ENCODE measurements around the gene RPEL1. TPM values are rescaled to one million over a fixed set of nuclear protein-coding genes. Genes with fewer than 3 reads are reported as not detected.
"Not testable (repeated sequence)": the region's sequence is repeated elsewhere in the genome, so short reads cannot be mapped to it uniquely, and the experiment has no call there.

Gene RPEL1
- polyA plus RNA-seq, 3 donors from 2014 or later, result not detected

DNA sequence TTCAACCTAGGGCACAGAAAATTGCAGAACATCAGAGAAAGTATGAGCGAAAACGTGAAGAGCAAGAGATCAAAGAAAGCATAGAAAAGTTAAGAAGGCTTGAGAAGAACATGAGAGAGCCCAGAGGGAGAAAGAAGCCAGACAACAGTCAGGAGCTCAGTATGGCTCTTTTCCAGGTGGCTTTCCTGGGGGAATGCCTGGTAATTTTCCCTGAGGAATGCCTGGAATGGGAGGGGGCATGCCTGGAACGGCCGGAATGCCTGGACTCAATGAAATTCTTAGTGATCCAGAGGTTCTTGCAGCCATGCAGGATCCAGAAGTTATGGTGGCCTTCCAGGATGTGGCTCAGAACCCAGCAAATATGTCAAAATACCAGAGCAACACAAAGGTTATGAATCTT is 29.3 kb upstream of the RPEL1 start:
- H3K36me3 Mint-ChIP-seq, result peaks cover 3 to 11% (median 11%) of the 10 kb centered on the region in 3 donors
- H3K4me1 Mint-ChIP-seq; DNase-seq; H3K4me3 Mint-ChIP-seq; H3K27ac Mint-ChIP-seq; H3K27me3 Mint-ChIP-seq (ENCODE audit: low read depth in 3 of 3): not testable (repeated sequence)
- H3K9me3 Mint-ChIP-seq, result peaks cover 0 to 16% (median 8%) of the 10 kb centered on the region in 6 donors

DNA sequence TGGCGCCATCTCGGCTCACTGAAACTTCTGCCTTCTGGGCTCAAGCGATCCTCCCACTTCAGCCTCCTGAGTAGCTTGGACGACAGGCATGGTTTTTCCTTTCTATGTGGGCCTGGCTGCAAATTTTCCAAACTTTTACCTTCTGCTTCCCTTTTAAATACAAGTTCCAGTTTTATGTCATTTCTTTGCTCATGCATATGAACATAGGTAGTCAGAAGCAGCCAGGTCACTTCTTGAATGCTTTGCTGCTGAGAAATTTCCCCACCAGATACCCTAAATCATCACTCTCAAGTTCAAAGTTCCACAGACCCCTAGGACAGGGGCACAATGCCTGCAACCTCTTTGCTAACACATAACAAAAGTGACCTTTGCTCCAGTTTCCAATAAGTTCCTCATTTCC is 21.6 kb upstream of the RPEL1 start:
- H3K27ac Mint-ChIP-seq, result no peak overlapping the region

DNA sequence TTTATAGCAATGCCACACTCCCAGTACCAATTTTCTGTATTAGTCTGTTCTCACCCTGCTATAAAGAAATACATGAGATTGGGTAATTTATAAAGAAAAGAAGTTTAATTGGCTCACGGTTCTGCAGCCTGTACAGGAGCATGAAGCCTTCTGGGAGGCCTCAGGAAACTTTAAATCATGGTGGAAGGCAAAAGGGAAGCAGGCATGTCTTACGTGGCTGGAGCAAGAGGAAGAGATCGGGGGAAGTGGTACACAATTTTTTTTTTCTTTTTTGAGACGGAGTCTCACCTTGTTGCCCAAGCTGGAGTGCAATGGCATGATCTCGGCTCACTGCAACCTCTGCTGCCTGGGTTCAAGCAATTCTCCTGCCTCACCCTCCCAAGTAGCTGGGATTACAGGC is 21.0 kb upstream of the RPEL1 start:
- not testable (repeated sequence) for H3K9me3 Mint-ChIP-seq; H3K4me1 Mint-ChIP-seq; H3K27me3 Mint-ChIP-seq (ENCODE audit: low read depth in 3 of 3); H3K36me3 Mint-ChIP-seq; DNase-seq; H3K4me3 Mint-ChIP-seq; H3K27ac Mint-ChIP-seq

More for the DNA sequence above, 21.6 kb upstream of the RPEL1 start:
- peaks cover 0 to 9% (median 6%) of the 10 kb centered on the region in 3 donors for H3K36me3 Mint-ChIP-seq
- H3K4me3 Mint-ChIP-seq, result no peak overlapping the region
- H3K9me3 Mint-ChIP-seq, result peaks cover 6 to 9% (median 8%) of the 10 kb centered on the region in 6 donors
- H3K27me3 Mint-ChIP-seq (ENCODE audit: low read depth in 3 of 3), result peaks cover 0 to 3% (median 2%) of the 10 kb centered on the region in 3 donors
- H3K4me1 Mint-ChIP-seq, result no peaks in the 10 kb centered on the region
- DNase-seq, result no peak

GRCh38 chr10:103225939-103226338 is 19.7 kb upstream of the RPEL1 start:
- no peak for DNase-seq
- peaks cover 0 to 3% (median 2%) of the 10 kb centered on the region in 3 donors for H3K27me3 Mint-ChIP-seq (ENCODE audit: low read depth in 3 of 3)
- H3K36me3 Mint-ChIP-seq, result peaks cover 0 to 9% (median 6%) of the 10 kb centered on the region in 3 donors
- no peaks in the 10 kb centered on the region for H3K4me1 Mint-ChIP-seq
- no peak overlapping the region for H3K27ac Mint-ChIP-seq
- H3K4me3 Mint-ChIP-seq, result no peak overlapping the region
- peaks cover 6 to 9% (median 8%) of the 10 kb centered on the region in 6 donors for H3K9me3 Mint-ChIP-seq

- peaks cover 0 to 9% (median 4%) of the 10 kb centered on the region in 3 donors for H3K36me3 Mint-ChIP-seq
- no peak overlapping the region for H3K27ac Mint-ChIP-seq
- H3K4me3 Mint-ChIP-seq, result no peak overlapping the region
- H3K27me3 Mint-ChIP-seq (ENCODE audit: low read depth in 3 of 3), result peaks cover 2 to 3% (median 2%) of the 10 kb centered on the region in 3 donors
- H3K4me1 Mint-ChIP-seq, result no peaks in the 10 kb centered on the region
- no peak for DNase-seq
- H3K9me3 Mint-ChIP-seq, result peaks cover 6 to 9% (median 8%) of the 10 kb centered on the region in 6 donors
Observed at GRCh38 chr10:103227416-103227815, 18.3 kb upstream of the RPEL1 start.

- Mint-ChIP-seq H3K4me1 (no peaks in the 10 kb centered on the region), H3K27ac (no peak overlapping the region), H3K27me3 (ENCODE audit: low read depth in 3 of 3) (peaks cover 0 to 3% (median 3%) of the 10 kb centered on the region in 3 donors), H3K36me3 (no peaks in the 10 kb centered on the region), H3K9me3 (no peaks in the 10 kb centered on the region), H3K4me3 (no peak overlapping the region)
- no peak for DNase-seq
Observed at GRCh38 chr10:103231047-103231551, 14.6 kb upstream of the RPEL1 start.

- Mint-ChIP-seq H3K27ac (no peak overlapping the region), H3K9me3 (no peaks in the 10 kb centered on the region), H3K36me3 (no peaks in the 10 kb centered on the region), H3K4me3 (no peak overlapping the region), H3K27me3 (ENCODE audit: low read depth in 3 of 3) (peaks cover 0 to 5% (median 3%) of the 10 kb centered on the region in 3 donors), H3K4me1 (no peaks in the 10 kb centered on the region)
- no peak for DNase-seq
Observed at GRCh38 chr10:103232131-103232673, 13.5 kb upstream of the RPEL1 start.

DNA sequence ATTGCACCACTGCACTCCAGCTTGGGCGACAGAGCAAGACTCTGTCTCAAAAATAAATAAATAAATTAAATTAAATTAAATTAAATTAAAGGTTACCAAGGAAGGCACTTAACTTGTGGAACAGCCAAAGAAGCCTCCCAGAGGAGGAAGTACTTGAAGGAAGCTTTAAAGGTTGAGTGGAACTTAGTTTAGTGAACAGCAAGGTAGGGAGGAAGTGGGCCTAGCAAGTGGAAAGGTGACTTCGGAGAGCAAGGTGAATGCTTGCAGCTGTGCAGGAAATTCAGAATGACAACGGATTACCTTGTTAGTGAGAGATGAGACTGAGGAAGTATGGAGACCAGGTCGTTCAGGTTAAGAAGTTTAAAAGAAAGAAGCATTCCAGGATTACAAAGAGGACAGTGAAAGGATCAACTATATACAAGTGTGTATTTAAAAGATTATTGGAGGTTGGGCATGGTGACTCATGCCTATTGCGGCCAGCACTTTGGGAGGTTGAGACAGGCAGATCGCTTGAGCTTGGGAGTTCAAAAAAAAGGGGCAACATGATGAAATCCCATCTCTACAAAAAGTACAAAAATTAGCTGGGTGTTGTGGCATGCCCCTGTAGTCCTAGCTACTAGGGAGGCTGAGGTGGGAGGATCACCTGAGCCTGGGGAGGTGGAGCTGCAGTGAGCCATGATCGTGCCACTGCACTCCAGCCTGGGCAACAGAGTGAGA is 12.8 kb upstream of the RPEL1 start:
- Mint-ChIP-seq H3K27ac (no peak overlapping the region), H3K4me3 (no peak overlapping the region), H3K4me1 (no peaks in the 10 kb centered on the region)

GRCh38 chr10:103235775-103236174 is 9.9 kb upstream of the RPEL1 start:
- H3K4me1 Mint-ChIP-seq, result peaks cover 3 to 8% of the 10 kb centered on the region in 2 donors
- H3K36me3 Mint-ChIP-seq, result peaks cover 0 to 4% (median 0%) of the 10 kb centered on the region in 3 donors
- peaks cover 0 to 9% (median 0%) of the 10 kb centered on the region in 3 donors for H3K27me3 Mint-ChIP-seq (ENCODE audit: low read depth in 3 of 3)
- H3K9me3 Mint-ChIP-seq, result no peaks in the 10 kb centered on the region
- H3K27ac Mint-ChIP-seq, result no peak overlapping the region
- DNase-seq, result no peak
- H3K4me3 Mint-ChIP-seq, result no peak overlapping the region

More for the DNA sequence above, 12.8 kb upstream of the RPEL1 start:
- Mint-ChIP-seq H3K9me3 (no peaks in the 10 kb centered on the region), H3K36me3 (no peaks in the 10 kb centered on the region), H3K27me3 (ENCODE audit: low read depth in 3 of 3) (peaks cover 0 to 5% (median 0%) of the 10 kb centered on the region in 3 donors)
- no peak for DNase-seq

DNA sequence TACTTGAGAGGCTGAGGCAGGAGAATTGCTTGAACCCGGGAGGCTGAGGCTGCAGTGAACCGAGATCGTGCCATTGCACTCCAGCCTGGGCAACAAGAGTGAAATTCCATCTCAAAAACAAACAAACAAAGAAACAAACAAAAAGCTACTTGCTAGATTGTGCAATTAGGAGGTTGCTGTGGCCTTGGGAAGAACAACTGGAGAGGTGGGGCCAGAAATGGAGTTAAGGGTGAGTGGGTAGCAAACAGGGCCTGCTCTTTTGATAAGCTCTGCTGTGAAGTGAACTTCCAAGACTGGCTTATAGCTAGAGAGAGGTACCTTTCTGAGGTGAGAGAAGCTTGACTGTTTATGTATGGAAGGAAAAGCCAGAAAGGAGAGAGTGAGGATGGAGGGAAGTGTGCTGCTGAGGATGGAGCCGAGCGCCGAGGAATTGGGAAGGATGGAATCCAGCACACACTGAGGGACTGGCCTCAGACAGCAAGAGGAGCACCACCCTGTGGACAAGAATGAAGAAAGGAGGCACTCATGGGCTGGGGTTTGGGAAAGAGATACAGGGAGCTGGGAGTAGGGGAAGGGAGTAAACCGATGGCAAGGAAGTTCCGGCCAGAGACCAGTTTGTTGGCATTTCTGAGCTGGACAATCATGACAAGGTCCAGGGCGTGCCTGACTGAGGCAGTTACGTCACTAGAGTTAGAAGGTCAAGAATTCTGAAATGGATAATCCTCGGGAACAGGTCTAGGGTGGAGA is 7.0 kb upstream of the RPEL1 start:
- DNase-seq, result no peak
- peaks cover 0 to 6% (median 0%) of the 10 kb centered on the region in 3 donors for H3K27me3 Mint-ChIP-seq (ENCODE audit: low read depth in 3 of 3)
- H3K4me3 Mint-ChIP-seq, result no peak overlapping the region
- H3K27ac Mint-ChIP-seq, result no peak overlapping the region
- H3K9me3 Mint-ChIP-seq, result no peaks in the 10 kb centered on the region
- H3K4me1 Mint-ChIP-seq, result peaks cover 3 to 8% of the 10 kb centered on the region in 2 donors
- H3K36me3 Mint-ChIP-seq, result peaks cover 0 to 4% (median 0%) of the 10 kb centered on the region in 3 donors

DNA sequence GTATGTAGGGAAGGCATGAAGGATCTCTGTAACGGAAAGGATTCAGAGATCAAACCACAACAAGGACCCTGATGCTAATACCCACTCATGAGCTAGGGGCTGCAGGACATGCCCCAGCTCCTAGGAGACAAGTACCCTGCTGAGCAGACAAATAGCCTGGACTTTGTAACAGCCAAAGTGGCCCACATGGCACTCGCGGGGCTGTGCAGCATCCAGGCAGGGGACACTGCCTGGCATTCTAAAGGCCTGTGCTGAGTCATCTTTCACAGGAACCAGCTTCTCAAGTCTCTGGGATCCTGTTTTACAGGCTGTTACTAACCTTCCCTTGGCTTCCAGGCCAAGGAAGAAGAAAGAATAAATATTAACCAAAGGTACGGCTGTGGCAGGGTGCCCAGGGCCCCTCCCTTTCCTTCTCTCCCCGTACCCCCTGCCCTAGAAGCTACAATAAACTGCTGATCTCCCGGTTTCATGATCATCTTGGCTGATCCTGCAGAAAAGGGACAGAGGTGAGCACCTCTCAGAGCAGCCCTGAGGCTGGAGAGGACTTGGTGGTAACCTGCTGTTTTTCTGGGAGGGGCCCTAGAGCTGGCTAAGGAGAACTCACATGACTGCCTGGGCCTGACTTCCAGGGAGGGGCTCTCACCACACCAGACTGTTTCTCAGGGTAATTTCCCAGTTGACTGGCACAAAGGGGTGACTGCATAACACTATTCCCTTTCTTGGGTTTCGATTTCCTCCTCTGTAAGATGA is 4.2 kb upstream of the RPEL1 start:
- Mint-ChIP-seq H3K4me3 (no peak overlapping the region), H3K4me1 (peaks cover 3 to 8% of the 10 kb centered on the region in 2 donors), H3K9me3 (no peaks in the 10 kb centered on the region), H3K36me3 (peaks cover 0 to 4% (median 0%) of the 10 kb centered on the region in 3 donors), H3K27me3 (ENCODE audit: low read depth in 3 of 3) (peaks cover 0 to 5% (median 0%) of the 10 kb centered on the region in 3 donors), H3K27ac (no peak overlapping the region)
- DNase-seq, result no peak

DNA sequence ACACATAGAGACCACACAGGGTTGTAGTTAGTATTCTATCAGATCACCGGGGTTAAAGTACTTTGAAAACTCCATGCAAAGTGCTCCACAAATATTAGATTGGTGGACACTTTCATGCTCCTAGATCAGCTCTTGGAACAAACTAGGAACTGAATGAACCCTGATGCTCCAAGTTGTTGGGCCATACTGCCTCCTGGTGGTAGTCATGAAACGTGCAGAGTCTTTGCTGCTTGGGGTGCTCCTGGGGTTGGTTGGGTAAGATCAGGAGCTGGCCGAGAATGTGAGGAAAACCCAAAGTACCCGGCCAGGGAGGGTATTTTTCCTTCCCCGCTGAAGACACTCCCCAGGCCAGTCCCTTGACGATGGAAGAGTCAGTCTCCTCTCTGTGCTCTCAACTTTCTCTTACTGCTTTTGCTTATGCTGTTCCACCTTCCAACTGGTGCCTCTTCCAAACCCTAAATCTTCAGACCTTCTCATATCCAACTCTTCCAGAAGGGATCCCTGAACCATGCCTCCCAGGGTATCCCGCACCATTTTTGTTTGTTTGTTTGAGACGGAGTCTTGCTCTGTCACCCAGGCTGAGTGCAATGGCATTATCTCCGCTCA is 918 bp upstream of the RPEL1 start:
- no peak overlapping the region for H3K4me3 Mint-ChIP-seq
- peak; percentile 46 to 62 (median 53) for DNase-seq
- H3K4me1 Mint-ChIP-seq, result peaks cover 3 to 8% of the 10 kb centered on the region in 2 donors
- H3K9me3 Mint-ChIP-seq, result peaks cover 0 to 2% (median 0%) of the 10 kb centered on the region in 6 donors
- peaks cover 0 to 10% (median 5%) of the 10 kb centered on the region in 3 donors for H3K27me3 Mint-ChIP-seq (ENCODE audit: low read depth in 3 of 3)
- peaks cover 0 to 4% (median 0%) of the 10 kb centered on the region in 3 donors for H3K36me3 Mint-ChIP-seq
- H3K27ac Mint-ChIP-seq, result peak overlapping the region in 1 of 6 donors; percentile 24

DNA sequence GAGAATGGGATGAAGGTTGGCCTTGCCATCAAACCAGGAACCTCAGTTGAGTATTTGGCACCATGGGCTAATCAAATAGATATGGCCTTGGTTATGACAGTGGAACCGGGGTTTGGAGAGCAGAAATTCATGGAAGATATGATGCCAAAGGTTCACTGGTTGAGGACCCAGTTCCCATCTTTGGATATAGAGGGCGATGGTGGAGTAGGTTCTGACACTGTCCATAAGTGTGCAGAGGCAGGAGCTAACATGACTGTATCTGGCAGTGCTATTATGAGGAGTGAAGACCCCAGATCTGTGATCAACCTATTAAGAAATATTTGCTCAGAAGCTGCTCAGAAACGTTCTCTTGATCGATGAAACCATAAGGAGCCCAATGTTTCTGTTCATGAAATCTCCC is 637 bp downstream of the RPEL1 start:
- no peak for DNase-seq
- Mint-ChIP-seq H3K4me1 (peaks cover 0 to 3% of the 10 kb centered on the region in 2 donors), H3K27ac (no peak overlapping the region), H3K4me3 (no peak overlapping the region), H3K36me3 (no peaks in the 10 kb centered on the region), H3K27me3 (ENCODE audit: low read depth in 3 of 3) (peaks cover 6 to 24% (median 18%) of the 10 kb centered on the region in 3 donors), H3K9me3 (peaks cover 0 to 6% (median 4%) of the 10 kb centered on the region in 6 donors)

All from immature natural killer cell (primary cell).